Adrenal gland (tissue), 12 donors: ENCODE results near the gene QPCT. TPM values are rescaled to one million over a fixed set of nuclear protein-coding genes. Genes with fewer than 3 reads are reported as not detected.

Experiments
- DNase-seq, 7 donors: peaks; one replicate each; pipeline ENCODE4 v3.0.0-alpha.2; 2019 to 2020
- H3K27ac ChIP-seq, 5 donors: fragments of 200-600 bp; sonication (generic) in 4 of 5; 1 replicate in 3 of 5; 2 replicates in 2 of 5; pipeline versions ENCODE4 v1.5.1 to v1.8.0; 2016 to 2020; ENCODE audit warnings: mild to moderate bottlenecking in 1 of 5
- H3K27me3 ChIP-seq: fragments of 200-600 bp; 2 replicates; pipeline ENCODE4 v1.8.0; 2021
- H3K36me3 ChIP-seq, 2 donors: fragments of 200-600 bp; replicated peaks in 1 of 2; 1 replicate in 1 of 2; 2 replicates in 1 of 2; pipeline versions ENCODE4 v1.5.1 to v1.8.0; 2018 to 2022
- H3K4me1 ChIP-seq, 2 donors: fragments of 200-600 bp; replicated peaks in 1 of 2; 1 replicate in 1 of 2; 2 replicates in 1 of 2; pipeline versions ENCODE4 v1.5.1 to v1.8.0; 2018 to 2021
- H3K4me3 ChIP-seq, 4 donors: fragments of 200-600 bp; sonication (generic) in 3 of 4; one replicate each; pipeline ENCODE4 v1.5.1; 2016 to 2018
- H3K9me3 ChIP-seq, 3 donors: fragments of 200-600 bp; sonication (generic) in 1 of 3; replicated peaks in 1 of 3; 1 replicate in 2 of 3; 2 replicates in 1 of 3; pipeline versions ENCODE4 v1.5.1 to v1.8.0; 2016 to 2021
- CTCF ChIP-seq, 6 experiments: fragments of 450-650 bp in 4 of 6; fragments of 200-600 bp in 2 of 6; sonication (generic) in 1 of 6; IDR thresholded peaks; 1 replicate in 5 of 6; 2 replicates in 1 of 6; pipeline versions ENCODE4 v1.5.1 to v1.8.0; 2016 to 2021; ENCODE audit warnings: antibody characterized with exemption in 6 of 6, mild to moderate bottlenecking in 2 of 6, moderate library complexity in 1 of 6
- POLR2A ChIP-seq, 2 donors: fragments of 450-650 bp; IDR thresholded peaks; one replicate each; pipeline ENCODE4 v1.6.1; 2017; ENCODE audit warnings: antibody characterized with exemption in 2 of 2, mild to moderate bottlenecking in 2 of 2, moderate library complexity in 1 of 2
- WGBS, 4 donors: extraction: QIAGEN DNeasy Blood & Tissue Kit in 2 of 4; methylation state at CpG; one replicate each; pipeline versions ENCODE4 v1.1.5 to v1.1.7; 2013 to 2017; 5-methylcytosine and 5-hydroxymethylcytosine counted together
- intact Hi-C, 2 donors: fragments of 100-400 bp; cut with DNase I; formaldehyde crosslinking; loops; one replicate each; pipeline versions ENCODE4 v1.14.1 to v1.15.0; 2022 to 2023
- polyA plus RNA-seq, 3 donors: library from polyadenylated mRNA; stranded (reverse); fragments of 200-250 nt in 2 of 3; fragments of 350-450 nt in 1 of 3; fragmentation: Illumina TruSeq in 1 of 3; extraction: RNeasy Lipid Tissue Mini Kit (QIAGEN cat#74804) in 1 of 3; gene quantifications; one replicate each; pipeline ENCODE4 v1.2.3, GENCODE V29; 2013 to 2014
- total RNA-seq, 9 donors: library from RNA; depleted of rRNA in 4 of 9; stranded (reverse); fragments of >200 nt in 4 of 9; fragments of 120-200 nt in 1 of 9; fragmentation: NEBNext Ultra II Directional in 1 of 9; extraction: Animal tissue kit (Norgen Biotek cat#: 25700) in 1 of 9; gene quantifications; one replicate each; pipeline versions ENCODE4 v1.1.0 to v1.2.4, GENCODE V29; 2013 to 2023
- donor health status: healthy with polysubstance abuse.
- donor health status: Bipolar disorder and iron deficiency.
- donor health status: DM: yes; HTN: yes; CAD: no.
- donor health status: DM: no; HTN: no; CAD: no.
- donor health status: DM: no; HTN: no; CAD: no.
- donor health status: DM: yes; HTN: yes; CAD: no.

Gene QPCT
- total and polyA plus RNA-seq, 12 donors, result 30.6 to 746 (median 192) TPM

- H3K27me3 ChIP-seq, result no peaks in the 10 kb centered on the region
- no peak for DNase-seq
- intact Hi-C loops, result no loop called here
- H3K36me3 ChIP-seq, result no peaks in the 10 kb centered on the region
- H3K9me3 ChIP-seq, result no peaks in the 10 kb centered on the region
- H3K27ac ChIP-seq, result no peak overlapping the region
- no peak overlapping the region for H3K4me3 ChIP-seq
- 87 to 95% (median 93%) methylated on average over 5 of the region's 5 CpGs for WGBS, 4 donors
- TF ChIP-seq CTCF (IDR thresholded peaks at IDR 0.05) (no peak), POLR2A (IDR thresholded peaks at IDR 0.05) (no peak)
- H3K4me1 ChIP-seq, result peaks cover 12 to 63% of the 10 kb centered on the region in 2 donors
These were observed 28.2 kb upstream of the QPCT start for GRCh38 chr2:37316181-37316580.

DNA sequence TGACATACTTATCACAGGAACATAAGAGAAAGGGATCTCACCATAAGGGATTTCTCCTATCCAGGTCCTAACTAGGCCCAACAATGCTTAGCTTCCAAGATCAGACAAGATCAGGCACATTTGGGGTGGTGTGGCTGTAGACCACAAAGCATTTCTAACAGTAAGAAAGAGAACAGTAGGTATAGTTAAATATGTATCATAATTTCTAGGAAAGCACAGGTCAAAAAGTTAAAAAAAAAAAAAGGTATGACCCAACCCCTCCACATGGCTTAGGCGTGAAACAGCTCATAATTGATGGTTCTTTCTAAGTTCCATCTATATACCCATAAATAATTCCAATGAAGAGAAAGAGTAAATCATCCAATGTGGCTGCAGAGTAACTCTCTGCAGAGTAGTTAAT lies 26.7 kb upstream of the QPCT start:
- Histone ChIP-seq H3K9me3 (no peaks in the 10 kb centered on the region), H3K4me3 (no peak overlapping the region), H3K36me3 (no peaks in the 10 kb centered on the region), H3K4me1 (peaks cover 18 to 66% of the 10 kb centered on the region in 2 donors), H3K27ac (no peak overlapping the region), H3K27me3 (no peaks in the 10 kb centered on the region)
- intact Hi-C loops, result no loop called here
- no peak for TF ChIP-seq CTCF (IDR thresholded peaks at IDR 0.05)
- no peak for TF ChIP-seq POLR2A (IDR thresholded peaks at IDR 0.05)
- no peak for DNase-seq
- 93 to 98% (median 95%) methylated on average over 1 of the region's 1 CpG for WGBS, 4 donors

GRCh38 chr2:37318401-37318800 lies 26.0 kb upstream of the QPCT start:
- intact Hi-C loops, result no loop called here
- no peak for DNase-seq
- Histone ChIP-seq H3K27me3 (no peaks in the 10 kb centered on the region), H3K4me1 (peaks cover 22 to 68% of the 10 kb centered on the region in 2 donors), H3K9me3 (no peaks in the 10 kb centered on the region), H3K36me3 (no peaks in the 10 kb centered on the region), H3K27ac (peak overlapping the region in 1 of 5 donors; percentile 8), H3K4me3 (no peak overlapping the region)
- TF ChIP-seq CTCF (IDR thresholded peaks at IDR 0.05) (no peak), POLR2A (IDR thresholded peaks at IDR 0.05) (no peak)
- WGBS, 4 donors, result 39 to 55% (median 50%) methylated on average over 5 of the region's 5 CpGs

DNA sequence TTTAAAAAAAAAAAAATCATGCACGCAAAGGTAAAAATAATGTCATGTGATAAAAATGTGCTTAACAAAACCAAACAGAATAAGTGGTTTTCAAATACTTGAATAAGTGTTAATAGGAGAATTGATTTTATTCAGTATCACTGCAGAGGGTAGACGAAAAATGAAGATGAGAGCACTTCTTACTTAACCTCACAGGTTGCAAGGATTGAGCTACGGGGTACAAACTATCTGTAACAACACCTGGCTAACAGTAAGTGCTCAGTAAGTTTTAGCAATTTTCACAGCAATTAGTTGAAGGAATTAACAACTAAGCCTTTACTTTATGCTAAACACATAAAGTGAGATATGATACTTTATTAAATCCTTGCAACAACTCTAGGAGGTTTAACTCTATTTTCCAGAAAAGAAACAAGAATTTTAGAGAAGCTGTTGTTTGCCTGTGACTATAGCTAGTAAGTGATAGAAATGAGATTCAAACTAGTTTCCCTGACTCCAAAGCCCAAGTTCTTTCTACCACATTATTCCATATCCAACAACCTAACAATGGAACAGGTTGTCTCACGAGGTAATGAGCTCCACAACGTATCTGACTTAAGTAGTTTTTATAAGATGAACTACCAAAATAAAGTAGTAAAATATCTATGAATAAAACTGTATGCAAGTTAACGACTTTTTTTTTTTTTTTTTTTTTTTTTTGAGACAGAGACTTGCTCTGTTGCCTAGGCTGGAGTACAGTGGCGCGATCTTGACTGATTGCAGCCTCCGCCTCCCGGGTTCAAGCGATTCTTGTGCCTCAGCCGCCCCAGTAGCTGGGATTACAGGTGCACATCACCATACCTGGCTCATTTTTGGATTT lies 24.4 kb upstream of the QPCT start:
- Histone ChIP-seq H3K4me1 (peaks cover 22 to 55% of the 10 kb centered on the region in 2 donors), H3K9me3 (no peaks in the 10 kb centered on the region), H3K27ac (no peak overlapping the region), H3K4me3 (no peak overlapping the region), H3K27me3 (no peaks in the 10 kb centered on the region), H3K36me3 (no peaks in the 10 kb centered on the region)
- no peak for DNase-seq
- intact Hi-C loops, result no loop called here
- 90 to 94% (median 93%) methylated on average over 12 of the region's 12 CpGs for WGBS, 4 donors
- TF ChIP-seq POLR2A (IDR thresholded peaks at IDR 0.05) (no peak), CTCF (IDR thresholded peaks at IDR 0.05) (no peak)
